ENCODE measurements around the gene PIK3CB. TPM values are rescaled to one million over a fixed set of nuclear protein-coding genes. Genes with fewer than 3 reads are reported as not detected.
"Not testable (repeated sequence)": the region's sequence is repeated elsewhere in the genome, so short reads cannot be mapped to it uniquely, and the experiment has no call there.

PIK3CB gene
- total RNA-seq, 4 donors from 2014 or later, result 20.3 to 46.4 (median 37.3) TPM

- Histone ChIP-seq H3K36me3 (peaks cover 0 to 10% of the 10 kb centered on the region in 2 donors), H3K9me3 (no peaks in the 10 kb centered on the region), H3K27me3 (no peaks in the 10 kb centered on the region), H3K27ac (no peak overlapping the region), H3K4me1 (peaks cover 0 to 20% (median 0%) of the 10 kb centered on the region in 3 donors), H3K4me3 (no peak overlapping the region)
- WGBS, 2 donors (ENCODE audit: low coverage in 1 of 2), result 90 to 100% methylated on average over 6 to 10 of the region's 15 CpGs
- TF ChIP-seq POLR2A (IDR thresholded peaks at IDR 0.05) (no peak), POLR2AphosphoS5 (IDR thresholded peaks at IDR 0.05) (no peak), EP300 (IDR thresholded peaks at IDR 0.05) (no peak), CTCF (IDR thresholded peaks at IDR 0.05) (no peak)
- no peak for ATAC-seq
Observed at GRCh38 chr3:138829886-138830510, 4.7 kb downstream of the PIK3CB start.

DNA sequence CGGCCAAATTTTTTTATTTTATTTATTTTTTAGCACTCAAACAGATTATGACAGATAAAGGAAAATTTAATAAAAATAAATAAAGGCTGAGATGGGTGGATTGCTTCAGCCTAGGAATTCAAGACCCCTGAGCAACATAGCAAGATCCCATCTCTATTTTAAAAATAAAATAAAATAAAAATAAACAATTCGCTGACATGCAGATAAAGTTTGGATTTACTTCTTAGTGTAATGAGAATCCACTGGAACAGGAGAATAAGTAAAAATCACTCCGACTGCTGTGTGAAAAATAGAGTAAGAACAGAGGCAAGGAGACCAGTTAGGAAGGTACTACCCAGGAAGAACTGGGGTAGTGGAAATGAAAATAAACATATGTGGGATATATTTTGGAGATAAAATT is 5.6 kb downstream of the PIK3CB start:
- Histone ChIP-seq H3K9me3 (no peaks in the 10 kb centered on the region), H3K4me3 (no peak overlapping the region), H3K27ac (no peak overlapping the region), H3K27me3 (no peaks in the 10 kb centered on the region), H3K4me1 (peaks cover 0 to 24% (median 0%) of the 10 kb centered on the region in 3 donors), H3K36me3 (peaks cover 0 to 13% of the 10 kb centered on the region in 2 donors)
- no peak for ATAC-seq
- whole genome bisulfite sequencing, 2 donors (ENCODE audit: low coverage in 1 of 2), result 88% methylated on average over 2 to 3 of the region's 3 CpGs
- TF ChIP-seq POLR2AphosphoS5 (IDR thresholded peaks at IDR 0.05), result no peak
- no peak for TF ChIP-seq CTCF (IDR thresholded peaks at IDR 0.05)
- no peak for TF ChIP-seq POLR2A (IDR thresholded peaks at IDR 0.05)
- TF ChIP-seq EP300 (IDR thresholded peaks at IDR 0.05), result no peak

DNA sequence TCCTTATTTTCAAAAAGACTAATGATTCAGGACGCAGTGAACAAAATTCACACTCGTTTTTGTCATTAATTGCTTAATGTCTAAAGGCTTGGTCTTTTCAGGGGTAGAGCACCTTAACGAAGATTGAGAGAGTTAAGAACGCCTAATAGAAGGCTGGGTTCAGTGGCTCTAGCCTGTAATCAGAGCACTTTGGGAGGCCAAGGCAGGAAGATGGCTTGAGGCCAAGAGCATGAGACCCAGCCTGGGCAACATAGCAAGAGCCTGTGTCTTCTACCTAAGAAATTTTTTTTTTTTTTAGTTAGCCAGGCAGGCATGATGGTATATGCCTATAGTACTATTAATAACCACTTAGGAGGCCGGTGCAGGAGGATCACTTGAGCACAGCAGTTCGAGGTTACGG is 7.5 kb downstream of the PIK3CB start:
- 90 to 98% methylated on average over 5 to 7 of the region's 7 CpGs for WGBS, 2 donors (ENCODE audit: low coverage in 1 of 2)
- Histone ChIP-seq H3K4me1 (peaks cover 0 to 16% (median 0%) of the 10 kb centered on the region in 3 donors), H3K27me3 (no peaks in the 10 kb centered on the region), H3K4me3 (no peak overlapping the region), H3K9me3 (no peaks in the 10 kb centered on the region), H3K36me3 (peaks cover 0 to 13% of the 10 kb centered on the region in 2 donors), H3K27ac (no peak overlapping the region)
- TF ChIP-seq POLR2A (IDR thresholded peaks at IDR 0.05), result no peak
- TF ChIP-seq EP300 (IDR thresholded peaks at IDR 0.05), result no peak
- no peak for TF ChIP-seq CTCF (IDR thresholded peaks at IDR 0.05)
- no peak for TF ChIP-seq POLR2AphosphoS5 (IDR thresholded peaks at IDR 0.05)
- no peak for ATAC-seq

- H3K27me3 ChIP-seq, result no peaks in the 10 kb centered on the region
- H3K27ac ChIP-seq, result no peak overlapping the region
- H3K4me1 ChIP-seq, result peaks cover 0 to 12% (median 0%) of the 10 kb centered on the region in 3 donors
- no peak for ATAC-seq
- 71 to 95% methylated on average over 2 of the region's 2 CpGs for WGBS, 2 donors (ENCODE audit: low coverage in 1 of 2)
- H3K4me3 ChIP-seq, result no peak overlapping the region
- no peaks in the 10 kb centered on the region for H3K9me3 ChIP-seq
- peaks cover 0 to 13% of the 10 kb centered on the region in 2 donors for H3K36me3 ChIP-seq
- TF ChIP-seq POLR2AphosphoS5 (IDR thresholded peaks at IDR 0.05) (no peak), EP300 (IDR thresholded peaks at IDR 0.05) (no peak), POLR2A (IDR thresholded peaks at IDR 0.05) (no peak), CTCF (IDR thresholded peaks at IDR 0.05) (no peak)
Observed at GRCh38 chr3:138825336-138825735, 9.4 kb downstream of the PIK3CB start.

DNA sequence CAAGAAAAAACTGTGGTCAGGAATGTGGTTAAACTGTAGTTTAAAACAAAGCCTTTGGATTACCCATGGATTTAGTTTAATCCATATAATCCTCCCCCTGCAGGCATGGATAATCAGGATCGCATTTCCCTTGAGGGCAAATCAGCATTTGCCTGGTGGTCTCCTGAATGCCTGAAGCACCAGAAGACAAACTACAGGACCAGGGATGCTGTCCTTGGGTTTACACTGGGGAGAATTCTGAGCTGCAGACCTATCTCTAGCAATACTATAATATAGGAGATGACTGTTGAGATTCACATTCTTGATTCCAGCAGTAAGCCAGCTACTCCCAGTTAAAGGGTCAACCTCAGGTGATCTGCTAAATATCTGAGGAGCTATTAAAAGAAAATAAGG is 10.6 kb downstream of the PIK3CB start:
- peaks cover 0 to 12% (median 0%) of the 10 kb centered on the region in 3 donors for H3K4me1 ChIP-seq
- TF ChIP-seq EP300 (IDR thresholded peaks at IDR 0.05) (no peak), POLR2A (IDR thresholded peaks at IDR 0.05) (no peak), POLR2AphosphoS5 (IDR thresholded peaks at IDR 0.05) (no peak), CTCF (IDR thresholded peaks at IDR 0.05) (no peak)
- no peak for ATAC-seq
- H3K4me3 ChIP-seq, result no peak overlapping the region
- WGBS, 2 donors (ENCODE audit: low coverage in 1 of 2), result 86 to 100% methylated on average over 1 of the region's 1 CpG
- no peak overlapping the region for H3K27ac ChIP-seq
- H3K9me3 ChIP-seq, result no peaks in the 10 kb centered on the region
- peaks cover 0 to 13% of the 10 kb centered on the region in 2 donors for H3K36me3 ChIP-seq
- H3K27me3 ChIP-seq, result no peaks in the 10 kb centered on the region

DNA sequence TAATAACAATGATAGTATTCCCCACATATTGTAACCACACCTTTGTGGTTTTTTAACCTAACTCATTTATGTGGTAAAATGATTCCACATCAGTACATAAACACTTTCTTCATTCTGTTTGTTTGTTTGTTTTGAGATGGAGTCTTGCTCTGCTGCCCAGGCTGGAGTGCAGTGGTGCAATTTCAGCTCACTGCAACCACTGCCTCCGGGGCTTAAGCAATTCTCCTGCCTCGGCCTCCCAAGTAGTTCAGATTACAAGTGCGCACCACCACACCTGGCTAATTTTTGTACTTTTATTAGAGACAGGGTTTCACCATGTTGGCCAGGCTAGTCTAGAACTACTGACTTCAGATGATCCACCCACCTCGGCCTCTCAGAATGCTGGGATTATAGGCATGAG is 14.3 kb downstream of the PIK3CB start:
- WGBS, 2 donors (ENCODE audit: low coverage in 1 of 2), result 87 to 100% methylated on average over 4 of the region's 4 CpGs
- ATAC-seq, H3K4me3 ChIP-seq, H3K27ac ChIP-seq, H3K36me3 ChIP-seq, H3K27me3 ChIP-seq, H3K9me3 ChIP-seq: not testable (repeated sequence)
- H3K4me1 ChIP-seq, result peaks cover 0 to 19% (median 0%) of the 10 kb centered on the region in 3 donors
